H1 (cell line): ENCODE data around the gene AOAH. TPM values are rescaled to one million over a fixed set of nuclear protein-coding genes. Genes with fewer than 3 reads are reported as not detected.

Experiments used
- CTCF ChIA-PET: fragments of 300-600 bp; sonication (Branson Sonifier 250); formaldehyde crosslinking; loops from one replicate; lab custom pipeline; 2021; ENCODE audit not compliant: partially characterized antibody; lab: Charles Lee
- POLR2A ChIA-PET: fragments of 300-600 bp; sonication (Branson Sonifier 250); formaldehyde crosslinking; loops from one replicate; lab custom pipeline; 2021; ENCODE audit warnings: inconsistent platforms; ENCODE audit not compliant: partially characterized antibody; lab: Charles Lee
- DNase-seq, 2 experiments: peaks; one replicate each; pipeline versions ENCODE4 v3.0.0 to v3.0.0-alpha.2; 2010 to 2022; ENCODE audit warnings: low spot score in 2 of 2, low read depth in 1 of 2, mixed read lengths in 1 of 2
- FAIRE-seq: peaks from 2 replicates; lab custom pipeline; 2011; peaks lifted over from hg19 to GRCh38; lab: Jason Lieb, UNC
- H2AFZ ChIP-seq: 2 replicates; pipeline ENCODE4 v1.8.1; 2012; ENCODE audit warnings: low read length, inconsistent platforms
- H2AK5ac ChIP-seq: 2 replicates; pipeline ENCODE4 v1.6.1; 2013; ENCODE audit warnings: low read depth, low read length
- H2BK120ac ChIP-seq: replicated peaks from 2 replicates; pipeline ENCODE3; 2013; ENCODE audit warnings: low read depth, low read length, inconsistent platforms
- H2BK12ac ChIP-seq: 2 replicates; pipeline ENCODE4 v1.6.1; 2013; ENCODE audit warnings: low read depth, low read length
- H2BK15ac ChIP-seq: 2 replicates; pipeline ENCODE4 v1.6.1; 2013; ENCODE audit warnings: low read length
- H2BK20ac ChIP-seq: 2 replicates; pipeline ENCODE4 v1.6.1; 2013; ENCODE audit warnings: low read length
- H2BK5ac ChIP-seq: 2 replicates; pipeline ENCODE4 v1.6.1; 2013; ENCODE audit warnings: low read depth, low read length
- H3K14ac ChIP-seq: 2 replicates; pipeline ENCODE4 v1.6.1; 2013; ENCODE audit warnings: inconsistent platforms; ENCODE audit not compliant: insufficient read length
- H3K18ac ChIP-seq: 2 replicates; pipeline ENCODE4 v1.6.1; 2013; ENCODE audit warnings: low read length; ENCODE audit errors: extremely low read depth
- H3K23ac ChIP-seq: 2 replicates; pipeline ENCODE4 v1.6.1; 2013; ENCODE audit warnings: inconsistent platforms; ENCODE audit not compliant: insufficient read length
- H3K23me2 ChIP-seq: 2 replicates; pipeline ENCODE4 v1.6.1; 2013; ENCODE audit warnings: low read depth, low read length
- H3K27ac ChIP-seq: 2 replicates; pipeline ENCODE4 v1.6.1; 2011; ENCODE audit warnings: low read depth, low read length, inconsistent platforms
- H3K27me3 ChIP-seq, 4 experiments: replicated peaks in 1 of 4; 1 replicate in 1 of 4; 2 replicates in 3 of 4; pipeline versions ENCODE4 v1.6.1 to v1.8.1; 2011 to 2013; ENCODE audit warnings: low read length in 3 of 4, mild to moderate bottlenecking in 3 of 4, inconsistent platforms in 2 of 4, mixed read lengths in 2 of 4, moderate library complexity in 1 of 4; ENCODE audit not compliant: control insufficient read depth in 3 of 4, insufficient read depth in 3 of 4; ENCODE audit errors: extremely low read depth in 1 of 4
- H3K36me3 ChIP-seq, 4 experiments: 2 replicates each; pipeline versions ENCODE4 v1.6.1 to v1.8.1; 2011 to 2013; ENCODE audit warnings: mild to moderate bottlenecking in 4 of 4, low read length in 3 of 4, moderate library complexity in 2 of 4, control low read depth in 1 of 4, inconsistent platforms in 1 of 4; ENCODE audit not compliant: insufficient read depth in 4 of 4, control insufficient read depth in 2 of 4
- H3K4ac ChIP-seq: replicated peaks from 2 replicates; pipeline ENCODE3; 2013; ENCODE audit warnings: low read length, low read depth, mixed read lengths, inconsistent platforms; ENCODE audit not compliant: insufficient read length
- H3K4me1 ChIP-seq, 4 experiments: replicated peaks in 1 of 4; 1 replicate in 1 of 4; 2 replicates in 3 of 4; pipeline versions ENCODE4 v1.6.1 to v1.8.1; 2011 to 2013; ENCODE audit warnings: low read length in 3 of 4, inconsistent platforms in 2 of 4, mixed read lengths in 1 of 4; ENCODE audit not compliant: insufficient read depth in 4 of 4, control insufficient read depth in 3 of 4
- H3K4me2 ChIP-seq, 2 experiments: 2 replicates each; pipeline versions ENCODE4 v1.6.1 to v1.8.1; 2011 to 2013; ENCODE audit warnings: low read depth in 2 of 2, low read length in 2 of 2, control low read depth in 1 of 2, inconsistent platforms in 1 of 2, mild to moderate bottlenecking in 1 of 2; ENCODE audit not compliant: insufficient read depth in 1 of 2
- H3K4me3 ChIP-seq, 4 experiments: fragments of 200-600, 300-600 bp in 1 of 4; sonication (generic), shearing (Covaris generic), sonication (Bioruptor Twin) in 1 of 4; 2 replicates each; pipeline versions ENCODE4 v1.5.1 to v1.8.1; 2011 to 2016; ENCODE audit warnings: low read length in 4 of 4, low read depth in 3 of 4, control low read depth in 2 of 4, inconsistent platforms in 2 of 4, mild to moderate bottlenecking in 2 of 4, mixed read lengths in 1 of 4, moderate library complexity in 1 of 4; ENCODE audit not compliant: insufficient read depth in 2 of 4; ENCODE audit errors: extremely low read depth in 1 of 4
- H3K56ac ChIP-seq: replicated peaks from 2 replicates; pipeline ENCODE3; 2013; ENCODE audit warnings: low read depth, mild to moderate bottlenecking, mixed read lengths, low read length, inconsistent platforms; ENCODE audit not compliant: insufficient read length
- H3K79me1 ChIP-seq: 2 replicates; pipeline ENCODE4 v1.6.1; 2013; ENCODE audit warnings: low read depth, low read length, control low read depth
- H3K79me2 ChIP-seq, 2 experiments: 2 replicates each; pipeline versions ENCODE4 v1.6.1 to v1.8.1; 2012 to 2013; ENCODE audit warnings: low read length in 2 of 2, mild to moderate bottlenecking in 2 of 2, inconsistent platforms in 1 of 2; ENCODE audit not compliant: insufficient read depth in 2 of 2, control insufficient read depth in 1 of 2
- H3K9ac ChIP-seq, 4 experiments: replicated peaks in 1 of 4; 1 replicate in 1 of 4; 2 replicates in 3 of 4; pipeline versions ENCODE4 v1.6.1 to v1.8.1; 2011 to 2013; ENCODE audit warnings: low read depth in 3 of 4, low read length in 3 of 4, control low read depth in 2 of 4, mild to moderate bottlenecking in 2 of 4, moderate library complexity in 2 of 4, inconsistent platforms in 1 of 4; ENCODE audit errors: extremely low read depth in 1 of 4
- H3K9me3 ChIP-seq, 2 experiments: 2 replicates each; pipeline versions ENCODE4 v1.6.1 to v1.8.1; 2012 to 2013; ENCODE audit warnings: mild to moderate bottlenecking in 2 of 2, moderate library complexity in 2 of 2, control low read depth in 1 of 2, inconsistent platforms in 1 of 2, low read depth in 1 of 2, low read length in 1 of 2, mixed read lengths in 1 of 2; ENCODE audit not compliant: insufficient read depth in 2 of 2
- H4K20me1 ChIP-seq, 2 experiments: replicated peaks in 1 of 2; 2 replicates each; pipeline versions ENCODE3 to v1.8.1; 2011 to 2013; ENCODE audit warnings: inconsistent platforms in 2 of 2, low read length in 2 of 2, mild to moderate bottlenecking in 1 of 2; ENCODE audit not compliant: insufficient read depth in 2 of 2, control insufficient read depth in 1 of 2
- H4K5ac ChIP-seq: 2 replicates; pipeline ENCODE4 v1.6.1; 2013; ENCODE audit warnings: low read length, low read depth, mixed read lengths, inconsistent platforms; ENCODE audit not compliant: insufficient read length
- H4K8ac ChIP-seq: 2 replicates; pipeline ENCODE4 v1.8.0; 2013; ENCODE audit warnings: mild to moderate bottlenecking, moderate library complexity, low read length, inconsistent platforms; ENCODE audit not compliant: insufficient read depth; ENCODE audit errors: extremely low read depth
- H4K91ac ChIP-seq: replicated peaks from 2 replicates; pipeline ENCODE3; 2013; ENCODE audit warnings: low read length, mixed read lengths, inconsistent platforms; ENCODE audit not compliant: insufficient read length
- SP4 ChIP-seq: IDR thresholded peaks from 2 replicates; pipeline ENCODE4 v1.6.1; 2012; ENCODE audit warnings: low read length, inconsistent platforms
- WGBS, 2 experiments: shearing (Covaris generic) in 1 of 2; methylation state at CpG; one replicate each; pipeline versions ENCODE4 v1.1.6 to v1.1.7; 2013 to 2015; ENCODE audit warnings: low lambda C conversion rate in 2 of 2, mixed read lengths in 2 of 2, inconsistent platforms in 1 of 2, low coverage in 1 of 2, missing lambda C conversion rate in 1 of 2; ENCODE audit not compliant: insufficient replicate concordance in 2 of 2, insufficient coverage in 1 of 2, insufficient read length in 1 of 2; ENCODE audit errors: extremely low coverage in 1 of 2, missing lambda C conversion rate in 1 of 2; 5-methylcytosine and 5-hydroxymethylcytosine counted together
- polyA plus RNA-seq, 7 experiments: library from polyadenylated mRNA; depleted of rRNA in 3 of 7; stranded (reverse) in 5 of 7; unstranded in 2 of 7; fragments of >200 nt in 5 of 7; fragments of 200-250 nt in 2 of 7; gene quantifications; 1 replicate in 5 of 7; 2 replicates in 1 of 7; 4 replicates in 1 of 7; pipeline versions ENCODE4 v1.2.1 to v1.2.3, GENCODE V29; 2011 to 2013; ENCODE audit warnings: missing spikeins in 2 of 7, mixed read lengths in 2 of 7
- total RNA-seq: library from RNA; stranded (reverse); fragmentation: NEBNext Ultra II Directional; extraction: Animal tissue kit (Norgen Biotek cat#: 25700); gene quantifications from 2 replicates; pipeline ENCODE4 v1.2.1, GENCODE V29; 2021
- TF ChIP-seq, protein P1 (sequence below), 3 experiments: IDR thresholded peaks; 1 replicate in 2 of 3; 2 replicates in 1 of 3; pipeline versions ENCODE4 v1.5.1 to v1.6.1; 2011; ENCODE audit warnings: low read length in 3 of 3, mild to moderate bottlenecking in 3 of 3, inconsistent platforms in 2 of 3, low read depth in 1 of 3, moderate library complexity in 1 of 3; ENCODE audit not compliant: insufficient read depth in 1 of 3; ENCODE audit errors: control extremely low read depth in 1 of 3

The AOAH gene
- total and polyA plus RNA-seq, 2 of the 8 experiments (the other 6 are each of a cell fraction or from before 2014, with no cell fraction given): 0.08 TPM; not detected in 1

DNA sequence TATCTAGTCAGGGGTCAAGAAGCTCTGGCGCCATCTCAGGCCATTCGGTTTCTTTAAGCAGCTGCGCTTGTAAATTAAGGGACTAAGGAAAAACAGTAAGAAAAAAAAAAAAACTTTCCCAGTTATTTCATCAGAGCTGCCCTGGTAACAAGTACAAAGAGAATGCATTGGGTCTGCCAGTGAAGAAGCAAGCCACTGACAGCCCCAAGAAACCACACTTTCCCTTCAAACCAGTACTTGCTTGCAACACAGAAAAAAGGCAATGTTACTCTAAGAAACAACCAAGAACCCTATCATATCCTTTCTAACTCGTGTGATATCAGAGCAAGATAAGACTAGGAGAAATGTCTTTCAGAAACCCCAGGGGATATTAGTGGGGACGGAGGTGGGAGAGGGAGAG lies 40.6 kb upstream of the AOAH start:
- Histone ChIP-seq H4K91ac (no peak overlapping the region), H3K9ac (no peak overlapping the region), H3K18ac (no peak overlapping the region), H2BK12ac (no peak overlapping the region), H3K27ac (no peak overlapping the region), H4K20me1 (no peaks in the 10 kb centered on the region), H3K79me1 (no peaks in the 10 kb centered on the region), H3K23me2 (no peaks in the 10 kb centered on the region), H3K4me1 (peaks cover 0 to 14% (median 5%) of the 10 kb centered on the region in 4 experiments; a peak in 5 of 7 replicates), H2BK120ac (no peak overlapping the region), H3K23ac (no peak overlapping the region), H3K4ac (no peak overlapping the region), H2AK5ac (no peak overlapping the region), H3K9me3 (no peaks in the 10 kb centered on the region), H2BK20ac (no peak overlapping the region), H3K4me3 (no peak overlapping the region), H4K8ac (no peak overlapping the region), H3K56ac (no peak overlapping the region), H2AFZ (no peak overlapping the region), H3K4me2 (no peak overlapping the region), H2BK15ac (no peak overlapping the region), H2BK5ac (no peak overlapping the region), H4K5ac (no peak overlapping the region), H3K36me3 (no peaks in the 10 kb centered on the region), H3K79me2 (no peaks in the 10 kb centered on the region), H3K14ac (no peak overlapping the region), H3K27me3 (no peaks in the 10 kb centered on the region; a peak in 1 of 7 replicates)
- no peak for TF ChIP-seq SP4
- TF ChIP-seq, protein P1, sequence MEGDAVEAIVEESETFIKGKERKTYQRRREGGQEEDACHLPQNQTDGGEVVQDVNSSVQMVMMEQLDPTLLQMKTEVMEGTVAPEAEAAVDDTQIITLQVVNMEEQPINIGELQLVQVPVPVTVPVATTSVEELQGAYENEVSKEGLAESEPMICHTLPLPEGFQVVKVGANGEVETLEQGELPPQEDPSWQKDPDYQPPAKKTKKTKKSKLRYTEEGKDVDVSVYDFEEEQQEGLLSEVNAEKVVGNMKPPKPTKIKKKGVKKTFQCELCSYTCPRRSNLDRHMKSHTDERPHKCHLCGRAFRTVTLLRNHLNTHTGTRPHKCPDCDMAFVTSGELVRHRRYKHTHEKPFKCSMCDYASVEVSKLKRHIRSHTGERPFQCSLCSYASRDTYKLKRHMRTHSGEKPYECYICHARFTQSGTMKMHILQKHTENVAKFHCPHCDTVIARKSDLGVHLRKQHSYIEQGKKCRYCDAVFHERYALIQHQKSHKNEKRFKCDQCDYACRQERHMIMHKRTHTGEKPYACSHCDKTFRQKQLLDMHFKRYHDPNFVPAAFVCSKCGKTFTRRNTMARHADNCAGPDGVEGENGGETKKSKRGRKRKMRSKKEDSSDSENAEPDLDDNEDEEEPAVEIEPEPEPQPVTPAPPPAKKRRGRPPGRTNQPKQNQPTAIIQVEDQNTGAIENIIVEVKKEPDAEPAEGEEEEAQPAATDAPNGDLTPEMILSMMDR (IDR thresholded peaks at IDR 0.05; ENCODE audit: control extremely low read depth in 1 of 3, insufficient read depth in 1 of 3, low read depth in 1 of 3, low read length in 3 of 3): peak in 1 of 3 experiments; percentile 19; a peak in 2 of 4 replicates
- CTCF ChIA-PET: interaction anchor here (0.9 to 1.3 kb wide), 2 partner anchors 9 to 432 kb away, joined by 3 read pairs; no protein-coding TSS in a partner anchor
- WGBS, 2 experiments: 76% methylated on average over 5 of the region's 5 CpGs; no CpG with 5 or more reads in 1 of the 2 experiments
- FAIRE-seq (no peak), DNase-seq (no peak)
- POLR2A ChIA-PET: interaction anchor here (0.6 kb wide), 1 partner anchor 154 kb away, joined by 3 read pairs; no protein-coding TSS in a partner anchor
